SK-N-SH (cell line): ENCODE results near the gene ARHGAP25. TPM values are rescaled to one million over a fixed set of nuclear protein-coding genes. Genes with fewer than 3 reads are reported as not detected.

Source experiments
- CTCF ChIA-PET: fragments of 300-600, 350-600 bp; formaldehyde crosslinking; extraction: SDS; loops from one replicate; lab custom pipeline; 2021; lab: Yijun Ruan, JAX
- POLR2A ChIA-PET: fragments of 350-600 bp; sonication (Branson Sonifier 250); formaldehyde crosslinking; extraction: SDS; loops from one replicate; lab custom pipeline; 2020; ENCODE audit warnings: antibody characterized with exemption, inconsistent platforms; lab: Yijun Ruan, JAX
- DNase-seq: peaks from one replicate; pipeline ENCODE4 v3.0.0; 2012
- H2AFZ ChIP-seq: fragments of 200-600 bp; sonication (generic); 2 replicates; pipeline ENCODE4 v1.8.1; 2016; ENCODE audit warnings: antibody characterized with exemption, mild to moderate bottlenecking, low read depth
- H3F3A ChIP-seq: fragments of 200-600 bp; sonication (generic); replicated peaks from 2 replicates; pipeline ENCODE3; 2016; ENCODE audit warnings: antibody characterized with exemption, mild to moderate bottlenecking; ENCODE audit not compliant: insufficient read depth
- H3K27ac ChIP-seq, 2 experiments: fragments of 200-500 bp in 1 of 2; fragments of 200-600 bp in 1 of 2; sonication (Bioruptor generic) in 1 of 2; sonication (generic), shearing (Covaris generic) in 1 of 2; 2 replicates each; pipeline versions ENCODE4 v1.5.1 to v1.6.1; 2014 to 2016; ENCODE audit warnings: low read depth in 2 of 2, inconsistent platforms in 1 of 2, low read length in 1 of 2, mild to moderate bottlenecking in 1 of 2, mixed read lengths in 1 of 2
- H3K27me3 ChIP-seq: fragments of 200-600 bp; sonication (generic), shearing (Covaris generic); 2 replicates; pipeline ENCODE4 v1.6.1; 2016; ENCODE audit warnings: mixed run types; ENCODE audit not compliant: insufficient read depth
- H3K36me3 ChIP-seq, 2 experiments: fragments of 200-500 bp in 1 of 2; fragments of 200-600 bp in 1 of 2; sonication (Bioruptor generic) in 1 of 2; sonication (generic) in 1 of 2; replicated peaks in 1 of 2; 2 replicates each; pipeline versions ENCODE3 to v1.5.1; 2014 to 2016; ENCODE audit warnings: low read length in 1 of 2, mild to moderate bottlenecking in 1 of 2; ENCODE audit not compliant: insufficient read depth in 2 of 2, control insufficient read depth in 1 of 2
- H3K4me1 ChIP-seq, 2 experiments: fragments of 200-500 bp in 1 of 2; fragments of 200-600 bp in 1 of 2; sonication (Bioruptor generic) in 1 of 2; sonication (generic), shearing (Covaris generic) in 1 of 2; 2 replicates each; pipeline versions ENCODE4 v1.5.1 to v1.6.1; 2014 to 2016; ENCODE audit warnings: low read depth in 1 of 2, low read length in 1 of 2, mixed run types in 1 of 2; ENCODE audit not compliant: insufficient read depth in 2 of 2, control insufficient read depth in 1 of 2
- H3K4me2 ChIP-seq: fragments of 200-600 bp; sonication (generic), shearing (Covaris generic); 2 replicates; pipeline ENCODE4 v1.6.1; 2017; ENCODE audit warnings: mixed run types
- H3K4me3 ChIP-seq, 2 experiments: fragments of 200-500 bp in 1 of 2; fragments of 200-600 bp in 1 of 2; sonication (Bioruptor generic) in 1 of 2; sonication (generic), shearing (Covaris generic) in 1 of 2; 2 replicates each; pipeline versions ENCODE4 v1.5.1 to v1.8.1; 2014 to 2016; ENCODE audit warnings: low read depth in 2 of 2, inconsistent platforms in 1 of 2, low read length in 1 of 2, mild to moderate bottlenecking in 1 of 2, mixed read lengths in 1 of 2, moderate library complexity in 1 of 2
- H3K79me2 ChIP-seq: fragments of 200-600 bp; sonication (generic); 2 replicates; pipeline ENCODE4 v1.8.1; 2017; ENCODE audit warnings: mild to moderate bottlenecking; ENCODE audit not compliant: insufficient read depth
- H3K9ac ChIP-seq: fragments of 200-600 bp; sonication (generic); 2 replicates; pipeline ENCODE4 v1.6.1; 2017; ENCODE audit warnings: mixed run types
- H3K9me2 ChIP-seq: fragments of 200-600 bp; sonication (generic); 2 replicates; pipeline ENCODE4 v1.6.1; 2017; ENCODE audit warnings: mixed run types
- H3K9me3 ChIP-seq: fragments of 200-600 bp; sonication (generic); 2 replicates; pipeline ENCODE4 v1.6.1; 2017; ENCODE audit warnings: mixed run types, mild to moderate bottlenecking, moderate library complexity
- H4K20me1 ChIP-seq: fragments of 200-600 bp; sonication (generic); 2 replicates; pipeline ENCODE4 v1.6.1; 2017; ENCODE audit warnings: mild to moderate bottlenecking, mixed run types; ENCODE audit not compliant: insufficient read depth
- EP300 ChIP-seq, 2 experiments: IDR thresholded peaks; 2 replicates each; pipeline versions ENCODE4 v1.4.0 to v1.6.1; 2012; ENCODE audit warnings: borderline replicate concordance in 1 of 2, low read depth in 1 of 2, low read length in 1 of 2
- EZH2phosphoT487 ChIP-seq: fragments of 200-600 bp; sonication (generic); IDR thresholded peaks from 2 replicates; pipeline ENCODE4 v1.6.1; 2017; ENCODE audit warnings: low read depth, mixed run types, mild to moderate bottlenecking, antibody characterized with exemption, moderate library complexity, borderline replicate concordance
- FOSL2 ChIP-seq: IDR thresholded peaks from 2 replicates; pipeline ENCODE4 v1.4.0; 2012; ENCODE audit warnings: low read depth, mild to moderate bottlenecking, moderate library complexity, borderline replicate concordance
- IRF3 ChIP-seq: fragments of 150-350 bp; IDR thresholded peaks from 2 replicates; pipeline ENCODE4 v1.6.1; 2016; ENCODE audit warnings: mild to moderate bottlenecking, low read depth, low read length
- MAX ChIP-seq: IDR thresholded peaks from 2 replicates; pipeline ENCODE4 v1.4.0; 2012; ENCODE audit warnings: low read depth
- RAD21 ChIP-seq: IDR thresholded peaks from 2 replicates; pipeline ENCODE4 v1.6.1; 2012; ENCODE audit warnings: mild to moderate bottlenecking, low read length
- RCOR1 ChIP-seq: fragments of 150-350 bp; IDR thresholded peaks from 2 replicates; pipeline ENCODE4 v1.6.1; 2017; ENCODE audit warnings: antibody characterized with exemption, low read length
- REST ChIP-seq: IDR thresholded peaks from 2 replicates; pipeline ENCODE4 v1.6.1; 2012; ENCODE audit warnings: mild to moderate bottlenecking, low read depth, low read length, moderate library complexity
- RFX5 ChIP-seq: IDR thresholded peaks from 2 replicates; pipeline ENCODE4 v1.6.1; 2012; ENCODE audit warnings: mild to moderate bottlenecking, improper control_type of control experiment, low read length
- SMC3 ChIP-seq: IDR thresholded peaks from 2 replicates; pipeline ENCODE4 v1.6.1; 2012; ENCODE audit warnings: low read depth, low read length, improper control_type of control experiment
- USF1 ChIP-seq: IDR thresholded peaks from 2 replicates; pipeline ENCODE4 v1.4.0; 2012; ENCODE audit warnings: low read depth, borderline replicate concordance
- USF2 ChIP-seq: fragments of 150-350 bp; IDR thresholded peaks from 2 replicates; pipeline ENCODE4 v1.6.1; 2017; ENCODE audit warnings: antibody characterized with exemption, low read length, low read depth, borderline replicate concordance
- ZBTB33 ChIP-seq: IDR thresholded peaks from 2 replicates; pipeline ENCODE4 v1.4.0; 2012; ENCODE audit warnings: low read depth, borderline replicate concordance
- WGBS: methylation state at CpG from one replicate; pipeline ENCODE4 v1.1.6; 2017; ENCODE audit warnings: low lambda C conversion rate; 5-methylcytosine and 5-hydroxymethylcytosine counted together
- polyA plus RNA-seq, 3 experiments: library from polyadenylated mRNA; depleted of rRNA; stranded (reverse); fragments of >200 nt; gene quantifications; 2 replicates each; pipeline ENCODE4 v1.2.3, GENCODE V29; 2012

The ARHGAP25 gene
- polyA plus RNA-seq, 1 of the 3 experiments (the other 2 are of a cell fraction) = not detected

GRCh38 chr2:68765739-68766375 lies 31.2 kb downstream of the ARHGAP25 start:
- TF ChIP-seq EP300 (IDR thresholded peaks at IDR 0.05; ENCODE audit: borderline replicate concordance in 1 of 2, low read depth in 1 of 2, low read length in 1 of 2) (no peak), FOSL2 (no peak), RAD21 (no peak), USF1 (no peak), IRF3 (no peak), USF2 (no peak), SMC3 (no peak), ZBTB33 (no peak), EZH2phosphoT487 (no peak)
- Histone ChIP-seq H3K27me3 (no peaks in the 10 kb centered on the region), H3F3A (no peaks in the 10 kb centered on the region), H3K79me2 (no peaks in the 10 kb centered on the region), H3K4me1 (peaks cover 0 to 7% of the 10 kb centered on the region in 2 experiments; a peak in 1 of 4 replicates), H3K36me3 (no peaks in the 10 kb centered on the region), H3K9me2 (no peaks in the 10 kb centered on the region), H4K20me1 (no peaks in the 10 kb centered on the region), H3K9me3 (no peaks in the 10 kb centered on the region), H3K27ac (no peak overlapping the region), H2AFZ (no peak overlapping the region), H3K9ac (no peak overlapping the region), H3K4me2 (no peak overlapping the region), H3K4me3 (no peak overlapping the region)
- ChIA-PET CTCF (interaction anchor here (1.3 to 1.4 kb wide), 3 partner anchors 14 to 159 kb away, joined by 4 to 8 read pairs (median 5); no protein-coding TSS in a partner anchor), POLR2A (no interaction called here)
- 52% methylated on average over 4 of the region's 4 CpGs for WGBS
- no peak for DNase-seq

DNA sequence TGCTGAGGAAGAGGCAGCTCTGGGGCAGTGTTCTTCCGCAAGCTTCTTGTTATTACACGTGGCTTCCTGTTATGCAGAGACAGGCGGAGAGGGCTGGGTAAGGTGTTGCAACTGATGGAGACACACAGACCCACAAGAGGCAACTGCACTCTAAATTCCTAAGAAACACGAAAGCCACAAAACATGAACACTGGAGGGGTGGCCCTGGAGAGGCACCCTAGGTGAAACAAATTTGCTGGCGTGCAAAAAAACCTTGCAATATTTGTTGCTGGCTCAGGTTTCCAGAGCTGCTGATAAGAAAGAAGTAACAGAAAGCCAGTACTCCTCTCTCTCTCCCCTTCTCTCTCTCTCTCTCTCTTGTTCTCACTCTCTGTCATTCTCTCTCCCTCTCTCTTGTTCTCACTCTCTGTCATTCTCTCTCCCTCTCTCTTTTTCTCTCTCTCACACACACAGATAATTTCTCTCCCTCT lies 31.8 kb downstream of the ARHGAP25 start:
- no peaks in the 10 kb centered on the region for H3K36me3 ChIP-seq
- no peaks in the 10 kb centered on the region for H3K9me3 ChIP-seq
- no peak overlapping the region for H3K9ac ChIP-seq
- no peak for DNase-seq
- no peak overlapping the region for H3K4me3 ChIP-seq
- no peak overlapping the region for H3K4me2 ChIP-seq
- CTCF ChIA-PET = interaction anchor here (1.3 to 1.4 kb wide), 3 partner anchors 15 to 159 kb away, joined by 4 to 8 read pairs (median 5); no protein-coding TSS in a partner anchor
- H3K9me2 ChIP-seq = no peaks in the 10 kb centered on the region
- no peaks in the 10 kb centered on the region for H3K79me2 ChIP-seq
- peaks cover 0 to 10% of the 10 kb centered on the region in 2 experiments; a peak in 1 of 4 replicates for H3K4me1 ChIP-seq
- 79% methylated on average over 5 of the region's 5 CpGs for WGBS
- no peaks in the 10 kb centered on the region for H4K20me1 ChIP-seq
- H3K27me3 ChIP-seq = no peaks in the 10 kb centered on the region
- H3K27ac ChIP-seq = no peak overlapping the region
- POLR2A ChIA-PET = no interaction called here
- H2AFZ ChIP-seq = no peak overlapping the region
- no peaks in the 10 kb centered on the region for H3F3A ChIP-seq
- no peak for TF ChIP-seq REST
- TF ChIP-seq RFX5 = no peak
- TF ChIP-seq RCOR1 = no peak
- no peak for TF ChIP-seq ZBTB33
- no peak for TF ChIP-seq MAX
- no peak for TF ChIP-seq RAD21
